Nephron progenitor cell (in vitro differentiated cells): ENCODE measurements around the gene GMPR.
A peak's percentile ranks its signal among the peaks of the same experiment; 100 is the strongest.

Source experiments
- DNase-seq: peaks from one replicate; pipeline ENCODE4 v3.0.0; 2021
- H3K27ac Mint-ChIP-seq: 2 replicates; pipeline ENCODE4 v1.8.0; 2021; ENCODE audit warnings: mild to moderate bottlenecking, moderate library complexity, mixed read lengths
- H3K27me3 Mint-ChIP-seq: 2 replicates; pipeline ENCODE4 v1.8.0; 2021; ENCODE audit warnings: mild to moderate bottlenecking, low read depth, mixed read lengths; ENCODE audit not compliant: poor library complexity
- H3K36me3 Mint-ChIP-seq: 2 replicates; pipeline ENCODE4 v1.8.0; 2021; ENCODE audit warnings: low read depth, mixed read lengths
- H3K4me1 Mint-ChIP-seq: 2 replicates; pipeline ENCODE4 v1.8.0; 2021; ENCODE audit warnings: mixed read lengths
- H3K4me3 Mint-ChIP-seq: 2 replicates; pipeline ENCODE4 v1.8.0; 2021; ENCODE audit warnings: mild to moderate bottlenecking, moderate library complexity, mixed read lengths
- H3K9me3 Mint-ChIP-seq: 2 replicates; pipeline ENCODE4 v1.8.0; 2021; ENCODE audit warnings: mild to moderate bottlenecking, moderate library complexity, mixed read lengths
- CTCF ChIP-seq: fragments of 200-600 bp; sonication (generic); IDR thresholded peaks from 2 replicates; pipeline ENCODE4 v1.5.0; 2021; ENCODE audit warnings: antibody characterized with exemption

The GMPR gene

DNA sequence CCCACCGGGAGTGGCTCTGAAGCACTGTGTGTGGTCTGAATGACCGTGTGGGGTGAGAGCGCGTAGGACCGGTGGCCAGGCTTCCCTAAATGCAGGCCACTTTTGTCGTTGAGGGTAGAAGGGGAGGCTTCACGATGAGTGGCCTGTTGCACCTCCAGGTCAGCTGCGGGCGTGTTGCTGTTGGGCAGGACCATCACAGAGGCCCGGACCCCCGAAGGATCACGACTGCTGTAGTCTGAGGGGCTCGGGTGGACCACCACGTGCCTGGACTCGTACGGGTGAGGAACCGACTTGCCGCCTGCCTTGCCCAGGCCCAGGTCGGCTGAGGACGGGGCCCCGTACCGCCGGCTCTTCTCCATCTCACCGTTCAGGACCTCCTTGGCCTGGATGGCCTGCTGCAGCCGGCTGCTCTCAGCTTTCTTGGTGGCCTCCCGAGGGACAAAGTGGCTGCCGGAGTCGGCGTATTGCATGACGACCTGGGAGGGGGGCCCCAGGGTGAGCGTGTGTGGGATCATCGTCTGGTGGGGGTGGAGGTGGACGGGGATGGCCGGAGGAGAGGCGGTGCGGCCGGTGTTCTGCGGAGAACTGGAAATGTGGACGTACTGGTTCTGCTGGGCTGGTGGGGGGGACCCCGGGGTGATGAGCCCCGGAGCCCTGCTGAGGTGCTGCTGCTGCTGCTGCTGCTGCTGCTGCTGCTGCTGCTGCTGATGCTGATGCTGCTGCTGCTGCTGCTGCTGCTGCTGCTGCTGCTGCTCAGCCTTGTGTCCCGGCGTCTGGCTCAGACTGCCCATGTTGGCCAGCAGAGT lies 88.8 kb downstream of the GMPR start:
- no peak for TF ChIP-seq CTCF
- no peak overlapping the region for H3K27ac Mint-ChIP-seq
- no peak overlapping the region for H3K4me3 Mint-ChIP-seq
- H3K4me1 Mint-ChIP-seq: peaks cover 32% of the 10 kb centered on the region
- DNase-seq: no peak
- H3K36me3 Mint-ChIP-seq: peaks cover 18% of the 10 kb centered on the region
- H3K9me3 Mint-ChIP-seq: peaks cover 8% of the 10 kb centered on the region
- peaks cover 13% of the 10 kb centered on the region for H3K27me3 Mint-ChIP-seq

- TF ChIP-seq CTCF: no peak
- H3K36me3 Mint-ChIP-seq: peaks cover 18% of the 10 kb centered on the region
- H3K27ac Mint-ChIP-seq: no peak overlapping the region
- no peak for DNase-seq
- no peak overlapping the region for H3K4me3 Mint-ChIP-seq
- peaks cover 25% of the 10 kb centered on the region for H3K4me1 Mint-ChIP-seq
- peaks cover 8% of the 10 kb centered on the region for H3K9me3 Mint-ChIP-seq
- H3K27me3 Mint-ChIP-seq: peaks cover 10% of the 10 kb centered on the region
Observed at GRCh38 chr6:16327777-16328325, 89.5 kb downstream of the GMPR start.

GRCh38 chr6:16329233-16329632 lies 90.8 kb downstream of the GMPR start:
- no peak overlapping the region for H3K27ac Mint-ChIP-seq
- peaks cover 16% of the 10 kb centered on the region for H3K4me1 Mint-ChIP-seq
- no peak overlapping the region for H3K4me3 Mint-ChIP-seq
- peaks cover 8% of the 10 kb centered on the region for H3K9me3 Mint-ChIP-seq
- no peak for DNase-seq
- no peak for TF ChIP-seq CTCF
- H3K27me3 Mint-ChIP-seq: peaks cover 10% of the 10 kb centered on the region
- peaks cover 18% of the 10 kb centered on the region for H3K36me3 Mint-ChIP-seq

GRCh38 chr6:16331384-16332174 lies 93.2 kb downstream of the GMPR start:
- peak; percentile 91 for TF ChIP-seq CTCF
- Mint-ChIP-seq H3K9me3 (no peaks in the 10 kb centered on the region), H3K4me3 (no peak overlapping the region), H3K36me3 (peaks cover 7% of the 10 kb centered on the region), H3K27ac (no peak overlapping the region), H3K27me3 (peaks cover 15% of the 10 kb centered on the region), H3K4me1 (peaks cover 14% of the 10 kb centered on the region)
- peak; percentile 78 for DNase-seq

- H3K36me3 Mint-ChIP-seq: peaks cover 4% of the 10 kb centered on the region
- peak; percentile 85 for DNase-seq
- peak; percentile 87 for TF ChIP-seq CTCF
- peaks cover 14% of the 10 kb centered on the region for H3K4me1 Mint-ChIP-seq
- peaks cover 15% of the 10 kb centered on the region for H3K27me3 Mint-ChIP-seq
- no peaks in the 10 kb centered on the region for H3K9me3 Mint-ChIP-seq
- no peak overlapping the region for H3K27ac Mint-ChIP-seq
- no peak overlapping the region for H3K4me3 Mint-ChIP-seq
Observed at GRCh38 chr6:16332175-16332542, 93.8 kb downstream of the GMPR start.
